COLO668 (cell line): ENCODE results near the gene APOC1.
"Not testable (repeated sequence)": the region's sequence is repeated elsewhere in the genome, so short reads cannot be mapped to it uniquely, and the experiment has no call there.

Experiments
- DNase-seq: peaks from one replicate; lab custom pipeline; 2025; ENCODE audit not compliant: unreplicated experiment; lab: John Stamatoyannopoulos, UW

Gene APOC1

GRCh38 chr19:44889830-44890365 lies 24.5 kb upstream of the APOC1 start:
- DNase-seq = no peak

GRCh38 chr19:44890366-44891015 lies 23.9 kb upstream of the APOC1 start:
- peak; percentile 99 for DNase-seq

GRCh38 chr19:44891016-44891882 lies 23.2 kb upstream of the APOC1 start, which contains the start of gene TOMM40:
Gene TOMM40 (plus strand): TSS chr19:44891254. CDS start chr19:44891416, 162 bp downstream.
- peak; percentile 40 for DNase-seq

DNA sequence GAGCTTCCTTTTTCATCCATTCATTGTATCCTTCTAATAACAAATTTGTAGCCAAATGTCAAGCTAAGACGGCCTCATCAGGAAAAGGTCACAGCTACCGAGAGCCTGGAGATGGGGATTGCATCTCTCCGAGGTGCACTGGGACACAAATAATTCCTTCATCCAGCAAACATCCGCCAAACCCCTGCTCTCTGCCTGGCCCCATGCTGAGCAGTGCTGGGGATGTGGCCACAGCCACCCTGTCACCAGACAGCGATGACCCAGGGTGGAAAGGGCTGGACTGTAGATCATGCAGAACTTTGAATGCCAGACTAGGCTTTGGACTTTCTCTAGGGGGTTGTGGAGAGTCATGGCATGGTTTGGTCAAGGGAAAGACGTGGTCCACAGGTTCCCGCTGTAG lies 21.5 kb upstream of the APOC1 start:
- DNase-seq = no peak

GRCh38 chr19:44893332-44894051 lies 20.9 kb upstream of the APOC1 start:
- DNase-seq = no peak

- DNase-seq = no peak
Observed at GRCh38 chr19:44894052-44894400, 20.4 kb upstream of the APOC1 start.

DNA sequence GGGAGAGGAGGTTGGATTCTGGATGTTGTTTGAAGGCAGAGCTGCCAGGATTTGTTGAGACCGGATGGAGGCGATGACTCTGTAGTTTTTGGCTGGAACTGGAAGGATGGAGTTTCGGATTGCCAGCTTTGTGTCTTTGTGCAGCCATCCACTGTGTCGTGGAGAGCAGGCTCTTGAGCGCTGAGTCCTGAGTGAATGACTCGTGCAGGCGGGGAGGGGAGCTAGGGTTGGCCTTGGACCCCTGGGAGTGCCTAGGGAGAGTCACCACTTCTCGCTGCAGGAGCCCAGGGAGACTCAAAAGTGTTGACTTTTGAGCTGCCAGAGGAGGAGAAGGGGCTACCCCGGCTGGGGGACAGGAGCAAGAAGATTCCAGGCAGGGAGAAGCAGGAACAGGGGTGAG lies 19.5 kb upstream of the APOC1 start:
- no peak for DNase-seq

- no peak for DNase-seq
Observed at GRCh38 chr19:44897835-44898234, 16.6 kb upstream of the APOC1 start.

- no peak for DNase-seq
Observed at GRCh38 chr19:44900328-44901244, 13.8 kb upstream of the APOC1 start.

GRCh38 chr19:44903216-44903601 lies 11.2 kb upstream of the APOC1 start:
- no peak for DNase-seq

DNA sequence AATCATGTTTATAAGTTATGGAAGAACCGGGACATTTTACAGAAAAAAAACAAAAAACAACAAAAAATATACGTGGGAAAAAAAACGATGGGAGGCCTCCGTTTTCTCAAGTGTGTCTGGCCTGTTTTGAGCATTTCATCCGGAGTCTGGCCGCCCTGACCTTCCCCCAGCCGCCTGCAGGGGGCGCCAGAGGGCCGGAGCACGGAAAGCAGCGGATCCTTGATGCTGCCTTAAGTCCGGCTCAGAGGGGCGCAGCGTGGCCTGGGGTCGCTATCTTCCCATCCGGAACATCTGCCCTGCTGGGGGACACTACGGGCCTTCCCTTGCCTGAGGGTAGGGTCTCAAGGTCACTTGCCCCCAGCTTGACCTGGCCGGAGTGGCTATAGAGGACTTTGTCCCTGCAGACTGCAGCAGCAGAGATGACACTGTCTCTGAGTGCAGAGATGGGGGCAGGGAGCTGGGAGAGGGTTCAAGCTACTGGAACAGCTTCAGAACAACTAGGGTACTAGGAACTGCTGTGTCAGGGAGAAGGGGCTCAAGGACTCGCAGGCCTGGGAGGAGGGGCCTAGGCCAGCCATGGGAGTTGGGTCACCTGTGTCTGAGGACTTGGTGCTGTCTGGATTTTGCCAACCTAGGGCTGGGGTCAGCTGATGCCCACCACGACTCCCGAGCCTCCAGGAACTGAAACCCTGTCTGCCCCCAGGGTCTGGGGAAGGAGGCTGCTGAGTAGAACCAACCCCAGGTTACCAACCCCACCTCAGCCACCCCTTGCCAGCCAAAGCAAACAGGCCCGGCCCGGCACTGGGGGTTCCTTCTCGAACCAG lies 10.6 kb upstream of the APOC1 start:
- peak; percentile 44 for DNase-seq

GRCh38 chr19:44904426-44904994 lies 9.9 kb upstream of the APOC1 start:
- DNase-seq = no peak

GRCh38 chr19:44905437-44906160 lies 8.8 kb upstream of the APOC1 start, which contains the start of gene APOE:
Gene APOE (plus strand): TSS chr19:44905796. CDS start chr19:44906625, 829 bp downstream.
- DNase-seq = no peak

DNA sequence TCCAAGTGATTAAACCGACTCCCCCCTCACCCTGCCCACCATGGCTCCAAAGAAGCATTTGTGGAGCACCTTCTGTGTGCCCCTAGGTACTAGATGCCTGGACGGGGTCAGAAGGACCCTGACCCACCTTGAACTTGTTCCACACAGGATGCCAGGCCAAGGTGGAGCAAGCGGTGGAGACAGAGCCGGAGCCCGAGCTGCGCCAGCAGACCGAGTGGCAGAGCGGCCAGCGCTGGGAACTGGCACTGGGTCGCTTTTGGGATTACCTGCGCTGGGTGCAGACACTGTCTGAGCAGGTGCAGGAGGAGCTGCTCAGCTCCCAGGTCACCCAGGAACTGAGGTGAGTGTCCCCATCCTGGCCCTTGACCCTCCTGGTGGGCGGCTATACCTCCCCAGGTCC lies 6.8 kb upstream of the APOC1 start:
- DNase-seq = no peak

- DNase-seq = no peak
Observed at GRCh38 chr19:44908074-44908835, 6.2 kb upstream of the APOC1 start.

- no peak for DNase-seq
Observed at GRCh38 chr19:44908836-44909261, 5.6 kb upstream of the APOC1 start.

DNA sequence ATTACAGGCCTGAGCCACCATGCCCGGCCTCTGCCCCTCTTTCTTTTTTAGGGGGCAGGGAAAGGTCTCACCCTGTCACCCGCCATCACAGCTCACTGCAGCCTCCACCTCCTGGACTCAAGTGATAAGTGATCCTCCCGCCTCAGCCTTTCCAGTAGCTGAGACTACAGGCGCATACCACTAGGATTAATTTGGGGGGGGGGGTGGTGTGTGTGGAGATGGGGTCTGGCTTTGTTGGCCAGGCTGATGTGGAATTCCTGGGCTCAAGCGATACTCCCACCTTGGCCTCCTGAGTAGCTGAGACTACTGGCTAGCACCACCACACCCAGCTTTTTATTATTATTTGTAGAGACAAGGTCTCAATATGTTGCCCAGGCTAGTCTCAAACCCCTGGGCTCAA lies 4.6 kb upstream of the APOC1 start:
- no peak for DNase-seq

- DNase-seq = not testable (repeated sequence)
Observed at GRCh38 chr19:44911896-44912295, 2.5 kb upstream of the APOC1 start.
